ENCODE results near the gene ARL8B. TPM values are rescaled to one million over a fixed set of nuclear protein-coding genes. Genes with fewer than 3 reads are reported as not detected.
A peak's percentile ranks its signal among the peaks of the same experiment; 100 is the strongest.

ARL8B gene
- total RNA-seq, 4 donors from 2014 or later, result 22.8 to 80.2 (median 51.2) TPM

DNA sequence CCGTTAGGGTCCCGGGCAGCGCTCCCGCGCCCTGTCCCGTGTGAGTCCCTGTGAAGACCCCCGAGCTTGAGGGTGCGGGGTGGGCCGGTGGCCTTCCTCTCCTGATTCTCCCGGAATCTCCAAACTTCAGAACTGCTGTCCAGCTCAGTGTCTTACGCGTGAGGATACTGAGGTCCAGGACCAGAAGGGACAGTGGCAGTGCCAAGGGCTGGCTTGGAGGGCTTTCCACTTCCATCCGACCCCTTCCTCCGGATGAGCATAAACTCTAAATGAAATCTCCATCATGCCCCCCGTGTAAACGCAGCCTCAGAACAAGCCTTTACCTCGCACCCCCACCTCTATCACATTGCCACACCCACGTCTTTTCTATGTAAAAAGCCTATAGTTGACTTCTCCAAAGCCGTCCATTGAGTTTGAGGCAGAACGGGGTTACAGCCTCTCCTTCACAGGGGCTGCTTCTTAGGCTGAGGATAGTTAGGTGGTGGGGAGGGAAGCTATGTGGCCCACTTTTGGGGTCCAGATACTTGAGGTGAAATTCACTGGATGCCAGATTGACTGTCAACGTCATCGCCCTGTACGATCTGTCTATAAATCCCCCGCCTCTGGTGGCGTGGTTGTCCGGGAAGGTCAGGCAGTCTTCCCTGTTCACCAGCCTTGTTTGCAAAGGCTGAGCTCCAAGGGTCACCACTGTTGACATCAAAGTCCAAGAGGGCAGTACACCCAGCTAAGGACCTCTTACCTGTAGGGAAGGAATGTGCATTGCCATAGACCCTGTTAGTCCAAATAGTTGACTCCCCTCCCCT is 66.5 kb downstream of the ARL8B start:
- H3K4me1 ChIP-seq, result peaks cover 0 to 14% of the 10 kb centered on the region in 2 donors
- H3K4me3 ChIP-seq, result peak overlapping the region; percentile 79 to 97
- H3K9me3 ChIP-seq, result no peaks in the 10 kb centered on the region
- no peaks in the 10 kb centered on the region for H3K27me3 ChIP-seq
- no peak for TF ChIP-seq POLR2A (IDR thresholded peaks at IDR 0.05)
- TF ChIP-seq, protein P1, sequence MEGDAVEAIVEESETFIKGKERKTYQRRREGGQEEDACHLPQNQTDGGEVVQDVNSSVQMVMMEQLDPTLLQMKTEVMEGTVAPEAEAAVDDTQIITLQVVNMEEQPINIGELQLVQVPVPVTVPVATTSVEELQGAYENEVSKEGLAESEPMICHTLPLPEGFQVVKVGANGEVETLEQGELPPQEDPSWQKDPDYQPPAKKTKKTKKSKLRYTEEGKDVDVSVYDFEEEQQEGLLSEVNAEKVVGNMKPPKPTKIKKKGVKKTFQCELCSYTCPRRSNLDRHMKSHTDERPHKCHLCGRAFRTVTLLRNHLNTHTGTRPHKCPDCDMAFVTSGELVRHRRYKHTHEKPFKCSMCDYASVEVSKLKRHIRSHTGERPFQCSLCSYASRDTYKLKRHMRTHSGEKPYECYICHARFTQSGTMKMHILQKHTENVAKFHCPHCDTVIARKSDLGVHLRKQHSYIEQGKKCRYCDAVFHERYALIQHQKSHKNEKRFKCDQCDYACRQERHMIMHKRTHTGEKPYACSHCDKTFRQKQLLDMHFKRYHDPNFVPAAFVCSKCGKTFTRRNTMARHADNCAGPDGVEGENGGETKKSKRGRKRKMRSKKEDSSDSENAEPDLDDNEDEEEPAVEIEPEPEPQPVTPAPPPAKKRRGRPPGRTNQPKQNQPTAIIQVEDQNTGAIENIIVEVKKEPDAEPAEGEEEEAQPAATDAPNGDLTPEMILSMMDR (IDR thresholded peaks at IDR 0.05), result no peak
- no peak for DNase-seq
- no peaks in the 10 kb centered on the region for H3K36me3 ChIP-seq
- intact Hi-C loops (cut with DNase I; ENCODE audit: low total_unique reads), result no loop called here
- H3K27ac ChIP-seq, result peak overlapping the region; percentile 88 to 97

DNA sequence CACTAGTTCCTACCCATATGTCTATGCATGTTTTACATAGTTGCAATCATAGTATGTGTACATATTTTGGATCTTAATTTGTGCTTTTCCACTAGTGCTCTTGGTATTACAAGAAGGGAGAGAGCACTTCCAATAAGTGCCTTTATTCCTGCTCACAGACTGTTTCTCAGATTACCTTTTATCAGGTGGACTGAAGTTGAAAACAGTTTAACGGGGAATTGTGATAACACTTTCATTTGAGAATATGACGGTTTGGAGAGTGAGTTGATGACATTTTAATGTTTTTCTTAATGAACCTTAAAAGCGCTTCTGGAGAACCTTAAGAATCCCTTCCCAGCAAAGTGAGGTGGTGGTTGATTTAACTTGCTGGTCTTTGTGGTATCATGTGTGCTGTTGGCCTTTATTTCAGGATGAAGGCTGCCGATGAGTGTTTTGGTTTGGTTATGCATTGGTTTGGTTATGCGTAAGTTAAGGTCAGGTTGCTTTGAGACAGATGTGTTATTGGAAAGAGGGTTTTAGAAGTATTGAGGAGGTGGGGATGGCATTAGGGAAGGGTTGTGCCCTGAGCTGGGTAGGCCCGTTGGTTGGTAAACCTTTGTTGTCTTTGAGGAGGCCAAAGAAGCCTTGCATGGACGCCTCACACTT is 68.2 kb downstream of the ARL8B start:
- Histone ChIP-seq H3K36me3 (no peaks in the 10 kb centered on the region), H3K4me3 (no peak overlapping the region), H3K9me3 (no peaks in the 10 kb centered on the region), H3K4me1 (peaks cover 0 to 20% of the 10 kb centered on the region in 2 donors), H3K27me3 (no peaks in the 10 kb centered on the region), H3K27ac (no peak overlapping the region)
- DNase-seq, result no peak
- intact Hi-C loops (cut with DNase I; ENCODE audit: low total_unique reads), result no loop called here
- TF ChIP-seq POLR2A (IDR thresholded peaks at IDR 0.05), result no peak
- TF ChIP-seq, protein P1 (IDR thresholded peaks at IDR 0.05), result no peak

DNA sequence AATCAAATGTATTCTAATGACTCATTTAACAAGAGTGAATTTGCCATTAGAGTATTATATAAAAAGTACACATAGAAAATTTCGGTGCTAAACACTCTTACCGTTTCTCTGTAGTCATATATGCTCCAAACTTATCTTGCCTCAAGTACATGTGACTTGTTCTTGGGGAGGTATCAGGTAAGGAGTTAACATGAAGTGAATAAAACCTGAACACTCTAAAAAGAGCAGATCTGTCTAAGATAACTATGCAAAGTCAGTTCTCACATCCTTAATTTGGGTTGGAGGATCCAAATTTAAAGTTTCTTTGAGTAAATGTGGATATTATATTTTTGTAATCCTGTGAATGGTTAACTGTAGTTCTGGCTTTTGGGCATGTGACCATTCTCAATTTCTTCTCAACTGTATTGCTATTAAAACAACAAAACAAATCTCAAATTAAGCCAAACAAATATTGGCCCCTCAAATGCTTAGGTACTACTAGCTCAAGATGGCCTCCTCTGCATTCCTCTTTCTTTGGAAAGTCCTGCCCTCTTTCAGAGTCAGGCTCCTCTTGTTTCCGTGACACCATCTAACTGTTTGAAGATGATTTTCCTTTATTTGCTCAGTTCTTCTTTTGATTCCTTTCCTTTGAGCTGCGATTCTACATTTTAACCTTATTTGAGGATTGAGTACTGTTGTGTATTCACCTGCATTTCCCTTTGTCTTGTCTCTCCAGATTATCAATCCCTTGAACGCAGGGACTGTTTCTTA is 69.6 kb downstream of the ARL8B start:
- TF ChIP-seq POLR2A (IDR thresholded peaks at IDR 0.05), result no peak
- TF ChIP-seq, protein P1 (IDR thresholded peaks at IDR 0.05), result no peak
- Histone ChIP-seq H3K36me3 (no peaks in the 10 kb centered on the region), H3K27me3 (no peaks in the 10 kb centered on the region), H3K9me3 (no peaks in the 10 kb centered on the region), H3K4me1 (peaks cover 0 to 20% of the 10 kb centered on the region in 2 donors), H3K27ac (no peak overlapping the region), H3K4me3 (no peak overlapping the region)
- intact Hi-C loops (cut with DNase I; ENCODE audit: low total_unique reads), result no loop called here
- DNase-seq, result no peak

DNA sequence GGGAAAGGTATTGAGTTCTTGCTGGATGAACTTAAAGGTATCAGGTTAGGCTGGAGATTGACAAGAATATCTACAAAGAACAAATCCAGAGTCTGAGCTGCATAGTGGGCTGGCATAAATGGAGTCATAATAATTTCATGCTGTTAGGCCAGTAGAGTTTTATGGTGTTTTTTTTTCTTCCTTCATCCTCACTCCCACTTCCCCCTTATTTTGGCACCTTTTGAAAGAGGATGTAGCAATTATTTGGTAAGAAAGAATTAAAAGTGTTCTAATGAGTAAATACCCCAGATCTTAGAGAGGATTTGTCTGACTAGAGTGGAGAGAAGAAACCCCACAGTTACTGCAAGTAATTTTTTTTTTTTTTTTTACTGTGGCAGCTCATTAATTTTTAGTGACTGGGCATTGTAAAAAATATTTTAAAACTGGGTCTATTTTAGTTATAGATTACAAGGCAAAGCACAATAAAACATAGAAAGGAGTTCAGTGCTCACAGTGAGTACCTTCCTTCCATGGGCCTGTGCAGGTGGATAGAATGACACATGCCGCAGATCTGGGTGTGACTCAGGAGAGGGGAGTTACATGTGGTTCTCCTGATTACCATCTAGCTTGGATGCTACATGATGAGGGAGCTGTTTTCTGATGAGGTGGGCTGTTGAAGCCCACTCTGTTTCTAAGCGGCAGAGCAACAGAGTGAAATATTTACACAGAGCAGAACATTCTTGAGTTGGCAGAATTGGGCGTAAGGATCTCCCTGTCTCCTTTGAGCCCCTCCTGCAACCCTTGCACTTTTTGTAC is 70.7 kb downstream of the ARL8B start:
- peaks cover 0 to 20% of the 10 kb centered on the region in 2 donors for H3K4me1 ChIP-seq
- intact Hi-C loops (cut with DNase I; ENCODE audit: low total_unique reads), result no loop called here
- no peak for DNase-seq
- no peaks in the 10 kb centered on the region for H3K9me3 ChIP-seq
- H3K4me3 ChIP-seq, result no peak overlapping the region
- no peaks in the 10 kb centered on the region for H3K36me3 ChIP-seq
- no peaks in the 10 kb centered on the region for H3K27me3 ChIP-seq
- H3K27ac ChIP-seq, result peak overlapping the region in 1 of 2 donors; percentile 43
- TF ChIP-seq POLR2A (IDR thresholded peaks at IDR 0.05), result no peak
- TF ChIP-seq, protein P1 (IDR thresholded peaks at IDR 0.05), result no peak
